K562 treated with DMSO at 1 percent for 12 hours (cell line): ENCODE results near the gene GOLGA6L4. TPM values are rescaled to one million over a fixed set of nuclear protein-coding genes. Genes with fewer than 3 reads are reported as not detected.

Source experiments
- total RNA-seq: library from RNA; unstranded; fragments of 300-600 nt; gene quantifications from 2 replicates; pipeline ENCODE4 v1.2.3, GENCODE V29; 2022; ENCODE audit not compliant: insufficient read depth

GOLGA6L4 gene
- total RNA-seq, result 1.8 TPM in 1 of 2 replicates, not detected in the other

GRCh38 chr15:84235573-84235972, at the start of gene GOLGA6L4:
Gene GOLGA6L4, plus strand, starts transcription at chr15:84235773. Its CDS starts 62 bp downstream, at chr15:84235835.

